Bladder microvascular endothelial cell (primary cell): ENCODE data around the gene MID1IP1. TPM values are rescaled to one million over a fixed set of nuclear protein-coding genes. Genes with fewer than 3 reads are reported as not detected.

Experiments used
- total RNA-seq: library from RNA; depleted of rRNA; stranded (reverse); fragments of >200 nt; gene quantifications from 2 replicates; pipeline ENCODE4 v1.2.3, GENCODE V29; 2014

MID1IP1 gene, protein sequence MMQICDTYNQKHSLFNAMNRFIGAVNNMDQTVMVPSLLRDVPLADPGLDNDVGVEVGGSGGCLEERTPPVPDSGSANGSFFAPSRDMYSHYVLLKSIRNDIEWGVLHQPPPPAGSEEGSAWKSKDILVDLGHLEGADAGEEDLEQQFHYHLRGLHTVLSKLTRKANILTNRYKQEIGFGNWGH
- 11.3 and 28.8 TPM in 2 replicates for total RNA-seq

DNA sequence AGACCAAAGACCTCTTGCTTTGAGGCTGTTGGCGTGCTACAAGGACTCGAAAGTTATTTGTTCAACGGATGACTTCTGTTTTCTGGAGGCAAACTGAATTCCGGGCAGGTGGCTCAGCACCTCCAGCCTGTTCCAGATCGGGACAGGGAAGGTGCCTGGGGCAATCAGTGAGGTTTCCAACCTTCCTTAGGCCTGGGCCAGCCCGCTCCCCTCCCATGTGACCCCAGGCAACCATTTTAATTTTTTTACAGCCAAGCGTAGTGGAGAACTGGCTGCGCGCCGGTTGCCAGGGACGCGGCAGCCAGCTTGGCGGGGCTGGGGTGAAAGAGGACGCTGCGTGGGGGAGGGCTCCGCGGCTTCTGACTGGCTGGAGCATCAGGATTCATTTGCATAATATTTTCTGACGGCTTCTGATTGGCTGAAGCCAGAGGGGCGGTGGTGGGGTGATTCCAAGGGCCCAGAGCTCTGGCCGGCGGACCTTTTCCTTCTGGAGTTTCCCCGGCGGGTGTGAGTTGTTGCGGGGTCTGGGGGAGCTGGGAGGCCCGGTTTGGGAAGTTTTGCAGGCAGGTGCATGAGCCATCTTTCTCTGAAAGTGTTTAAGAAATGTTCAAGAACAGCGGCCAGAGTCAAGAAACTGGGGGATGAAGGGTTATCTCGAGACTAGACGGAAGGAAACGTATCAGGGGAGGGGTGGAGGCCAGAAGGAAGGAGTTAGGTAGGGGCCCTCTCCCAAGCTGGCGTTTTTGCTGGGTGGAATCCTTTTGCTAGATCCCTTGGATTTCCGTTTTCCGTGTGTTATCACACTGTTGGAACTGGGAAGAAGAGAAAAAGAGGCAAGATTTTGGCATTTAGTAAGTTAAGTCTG is at the start of gene MID1IP1:
Gene MID1IP1 (plus strand): TSS at position 479 of the 865 bp plus-strand sequence. CDS start 3,488 bp downstream, outside the sequence.

Other genes with a start within 250 kb of the MID1IP1 start
- gene TSPAN7, start 239.9 kb upstream of the MID1IP1 start, total RNA-seq: 6.6 and 9.6 TPM in 2 replicates